Peyer's patch (tissue), 4 donors: ENCODE measurements around the gene IQGAP2.

Experiments used
- CTCF ChIP-seq, 6 experiments: fragments of 450-650 bp in 4 of 6; fragments of 200-600 bp in 2 of 6; sonication (generic) in 1 of 6; IDR thresholded peaks; one replicate each; pipeline ENCODE4 v1.5.1; 2017 to 2019; ENCODE audit warnings: antibody characterized with exemption in 6 of 6, mild to moderate bottlenecking in 3 of 6, moderate library complexity in 1 of 6
- POLR2A ChIP-seq, 2 donors: fragments of 450-650 bp; IDR thresholded peaks; one replicate each; pipeline ENCODE4 v1.5.1; 2017; ENCODE audit warnings: antibody characterized with exemption in 2 of 2, mild to moderate bottlenecking in 2 of 2, moderate library complexity in 2 of 2

GRCh38 chr5:76378355-76378754, 24.7 kb upstream of the IQGAP2 start:
- TF ChIP-seq CTCF (IDR thresholded peaks at IDR 0.05) = no peak
- no peak for TF ChIP-seq POLR2A (IDR thresholded peaks at IDR 0.05)
